DMS53 (cell line): ENCODE measurements around the gene ASTN1.

Experiments
- DNase-seq: peaks from one replicate; lab custom pipeline; 2025; lab: John Stamatoyannopoulos, UW

ASTN1 gene

DNA sequence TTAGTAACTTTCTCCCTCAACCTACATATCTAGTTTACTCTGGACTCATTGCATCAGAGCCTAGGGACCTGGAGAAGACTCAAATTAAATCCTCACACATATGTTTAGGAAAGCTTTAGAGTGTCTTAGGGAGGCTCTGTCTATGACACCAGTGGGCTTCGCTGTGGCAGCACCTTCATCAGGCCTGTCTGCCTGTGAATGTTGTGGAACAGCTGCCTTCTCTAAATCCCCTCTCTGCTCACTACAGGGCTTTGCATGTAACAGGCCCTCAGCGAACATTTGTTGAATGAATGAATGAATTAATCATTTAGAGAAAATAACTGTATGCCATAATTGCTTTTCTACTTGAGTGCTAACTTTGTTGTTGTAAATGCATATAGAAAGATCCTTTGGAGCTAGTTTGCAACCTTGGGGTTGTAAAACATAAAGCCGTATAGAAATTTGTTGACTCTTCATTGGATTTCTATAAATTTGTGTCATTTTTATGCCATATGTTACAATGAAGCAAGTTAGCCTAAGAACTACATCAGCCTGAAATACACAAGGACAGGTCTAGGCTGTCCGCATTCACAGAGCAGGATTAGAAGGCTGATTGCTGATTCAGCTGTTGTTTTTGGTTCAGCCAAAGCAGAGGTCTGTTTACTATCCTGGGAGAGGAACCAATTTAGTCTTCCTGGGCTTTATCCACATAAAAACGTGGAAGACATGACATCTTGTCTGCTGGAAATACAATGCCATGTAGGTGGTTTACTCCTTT, 238.0 kb downstream of the ASTN1 start:
- no peak for DNase-seq

DNA sequence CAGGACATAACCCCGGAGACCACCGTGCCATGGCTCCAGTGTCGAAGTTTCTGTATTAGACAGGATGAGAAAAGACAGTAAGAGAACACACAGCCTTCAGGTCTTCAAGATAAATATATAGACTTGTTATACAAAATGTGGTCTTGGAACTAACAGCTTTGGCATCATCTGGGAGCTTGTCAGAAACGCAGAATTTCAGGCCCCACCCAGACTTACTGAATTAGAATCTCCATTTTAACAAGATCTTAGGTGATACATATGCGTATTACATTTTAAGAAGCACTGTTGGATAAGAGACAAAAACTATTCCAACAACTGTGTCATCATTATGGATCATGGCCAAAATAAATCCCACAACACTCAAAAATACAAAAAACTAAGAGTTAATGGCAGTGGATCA, 239.3 kb downstream of the ASTN1 start:
- DNase-seq: no peak

DNA sequence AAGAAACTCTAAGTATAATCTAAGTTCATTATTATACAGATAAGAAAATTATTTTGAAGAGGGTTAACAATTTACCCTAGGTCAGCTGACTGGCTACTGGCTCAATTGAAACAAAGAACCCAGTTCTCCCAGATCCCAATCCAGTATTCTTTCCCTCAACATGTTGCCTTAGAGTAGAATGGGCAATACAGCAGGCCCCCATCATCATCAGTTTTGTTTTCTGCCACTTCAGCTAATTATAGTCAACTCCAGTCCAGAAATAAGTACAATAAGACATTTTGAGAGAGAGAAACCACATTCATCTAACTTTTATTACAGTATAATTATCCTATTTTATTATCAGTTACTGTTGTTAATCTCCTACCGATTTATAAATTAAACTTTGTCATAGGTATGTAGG, 241.2 kb downstream of the ASTN1 start:
- no peak for DNase-seq

DNA sequence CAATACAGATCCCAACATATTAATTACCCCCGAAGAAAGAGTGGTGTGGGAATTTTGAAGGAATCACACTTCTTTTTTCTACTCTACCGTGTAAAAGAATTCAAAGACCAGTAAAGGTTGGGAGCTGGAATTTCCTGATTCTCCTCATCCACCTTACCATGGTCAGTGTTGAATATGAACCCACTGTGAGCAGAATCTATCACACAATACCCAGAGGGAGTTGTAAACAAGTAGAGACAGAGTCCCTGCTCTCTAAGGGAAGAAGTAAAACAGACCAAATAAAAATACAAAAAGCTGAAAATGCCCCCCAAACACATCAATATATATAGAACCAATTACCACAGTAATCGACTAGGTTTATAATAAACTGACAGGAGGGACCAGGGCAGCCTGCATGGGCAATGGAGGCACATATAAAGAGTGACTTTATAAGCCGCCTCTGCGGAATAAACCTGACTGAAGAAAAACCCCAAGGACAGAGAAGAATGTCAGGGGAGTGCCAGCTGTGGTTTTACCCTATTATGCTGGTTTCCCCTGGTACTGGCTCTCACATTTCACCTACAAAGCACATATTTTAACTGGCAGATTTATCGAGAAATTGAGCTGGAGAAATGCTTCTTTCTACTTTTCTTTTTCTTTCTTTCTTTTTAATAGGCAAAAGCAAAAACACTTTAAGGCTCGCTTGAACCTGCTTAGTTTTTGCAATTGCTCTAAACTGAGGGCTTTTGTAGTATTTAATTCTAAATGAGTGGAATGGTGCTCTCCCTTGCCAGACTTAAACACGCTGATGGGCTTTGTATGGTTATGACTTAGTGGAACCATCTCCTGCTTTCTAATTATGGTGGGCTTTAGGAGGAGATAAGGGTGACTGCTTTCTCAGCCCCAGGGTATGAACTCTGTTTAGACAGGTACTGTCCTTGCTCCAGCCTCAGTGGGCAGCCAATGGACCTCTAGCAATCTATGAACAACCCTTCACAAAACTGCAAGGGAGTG, 244.8 kb downstream of the ASTN1 start:
- DNase-seq: no peak

DNA sequence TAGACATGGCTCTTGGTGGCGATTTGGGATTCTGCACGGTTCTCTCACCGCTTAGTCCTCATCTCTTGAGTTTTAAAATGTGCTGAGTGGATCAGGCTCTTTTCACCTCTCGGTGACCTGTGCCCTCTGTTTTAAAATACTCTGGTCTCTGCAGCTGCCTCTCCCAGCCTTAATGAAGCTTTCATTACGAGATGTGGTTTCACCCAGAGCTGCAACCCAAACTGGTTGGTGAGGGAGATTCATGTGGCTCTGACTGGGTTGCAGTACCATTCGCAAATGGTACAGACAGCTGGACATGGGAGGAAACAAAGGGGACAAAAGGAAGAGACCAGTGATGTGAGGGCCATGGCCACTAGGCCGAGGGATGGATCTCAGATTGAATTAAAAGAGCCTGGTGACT, 258.9 kb downstream of the ASTN1 start:
- DNase-seq: no peak

DNA sequence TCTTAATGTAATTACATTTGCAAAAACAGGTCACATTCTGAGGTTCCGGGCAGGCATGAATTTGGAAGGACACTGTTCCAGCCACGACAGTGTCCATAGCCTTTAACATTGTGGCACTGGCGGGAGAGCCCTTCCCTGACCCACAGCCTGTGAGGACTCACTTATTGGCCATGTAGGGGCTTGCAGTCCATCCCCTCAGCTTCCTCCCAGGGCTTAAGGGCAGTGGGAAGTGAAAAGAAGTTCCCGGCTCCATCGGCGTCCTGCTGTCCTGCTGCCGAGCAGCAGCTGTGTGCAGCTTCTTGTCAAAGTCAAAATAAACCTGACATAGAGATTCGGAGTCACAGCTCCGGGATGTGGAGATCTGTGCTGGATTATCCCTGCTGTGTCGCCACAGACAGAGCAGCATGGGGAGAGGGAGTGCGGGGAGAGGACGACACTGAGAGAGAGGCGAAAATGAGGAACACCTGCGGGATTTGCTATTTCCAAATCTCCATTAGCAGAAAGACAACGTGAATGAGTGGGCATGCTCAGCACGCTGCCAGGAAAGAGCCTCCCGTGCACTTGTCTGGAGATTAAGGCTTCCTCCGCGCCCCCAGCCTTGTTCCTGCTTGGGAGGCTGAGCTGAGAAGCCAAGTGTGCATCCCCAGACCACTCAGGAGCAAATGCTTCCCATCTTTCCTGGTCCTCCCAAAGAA, 260.3 kb downstream of the ASTN1 start:
- no peak for DNase-seq

DNA sequence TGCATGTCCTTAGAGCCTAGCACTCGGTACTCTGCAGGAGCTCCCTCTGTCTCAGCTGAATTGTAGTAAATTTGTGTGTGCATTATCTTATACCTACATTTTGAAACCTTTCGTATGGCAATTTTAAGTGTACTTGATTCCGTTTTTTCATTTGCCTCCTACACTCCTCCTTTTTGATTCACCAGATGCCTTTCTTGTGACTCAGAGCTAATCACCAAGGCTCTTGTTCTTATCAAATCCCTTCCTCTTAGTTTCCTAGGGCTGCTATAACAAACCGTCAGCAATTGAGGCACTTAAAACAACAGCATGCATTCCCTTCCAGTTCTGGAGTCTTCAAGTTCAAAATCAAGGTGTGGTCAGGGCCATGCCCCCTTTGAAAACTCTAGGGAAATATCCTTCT, 261.0 kb downstream of the ASTN1 start:
- no peak for DNase-seq

DNA sequence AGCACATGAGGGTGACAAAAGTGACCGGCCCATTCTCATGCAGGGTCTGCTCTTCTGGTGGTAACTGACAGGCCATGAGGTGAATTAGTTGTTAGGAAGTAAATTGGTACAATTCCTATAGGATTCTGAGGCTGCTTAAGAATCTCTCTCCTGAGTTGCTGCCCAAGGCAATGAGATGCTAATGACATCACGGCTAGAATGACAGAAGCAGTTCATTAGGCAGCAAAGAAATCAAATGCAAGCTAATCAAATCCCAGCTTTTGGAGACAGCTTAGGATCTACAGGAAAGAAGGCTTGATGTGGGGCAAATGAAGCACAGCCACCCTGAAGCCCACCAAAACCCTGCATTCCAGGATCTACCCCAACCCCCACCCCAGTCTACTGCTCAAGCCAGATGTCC, 265.2 kb downstream of the ASTN1 start:
- DNase-seq: no peak

DNA sequence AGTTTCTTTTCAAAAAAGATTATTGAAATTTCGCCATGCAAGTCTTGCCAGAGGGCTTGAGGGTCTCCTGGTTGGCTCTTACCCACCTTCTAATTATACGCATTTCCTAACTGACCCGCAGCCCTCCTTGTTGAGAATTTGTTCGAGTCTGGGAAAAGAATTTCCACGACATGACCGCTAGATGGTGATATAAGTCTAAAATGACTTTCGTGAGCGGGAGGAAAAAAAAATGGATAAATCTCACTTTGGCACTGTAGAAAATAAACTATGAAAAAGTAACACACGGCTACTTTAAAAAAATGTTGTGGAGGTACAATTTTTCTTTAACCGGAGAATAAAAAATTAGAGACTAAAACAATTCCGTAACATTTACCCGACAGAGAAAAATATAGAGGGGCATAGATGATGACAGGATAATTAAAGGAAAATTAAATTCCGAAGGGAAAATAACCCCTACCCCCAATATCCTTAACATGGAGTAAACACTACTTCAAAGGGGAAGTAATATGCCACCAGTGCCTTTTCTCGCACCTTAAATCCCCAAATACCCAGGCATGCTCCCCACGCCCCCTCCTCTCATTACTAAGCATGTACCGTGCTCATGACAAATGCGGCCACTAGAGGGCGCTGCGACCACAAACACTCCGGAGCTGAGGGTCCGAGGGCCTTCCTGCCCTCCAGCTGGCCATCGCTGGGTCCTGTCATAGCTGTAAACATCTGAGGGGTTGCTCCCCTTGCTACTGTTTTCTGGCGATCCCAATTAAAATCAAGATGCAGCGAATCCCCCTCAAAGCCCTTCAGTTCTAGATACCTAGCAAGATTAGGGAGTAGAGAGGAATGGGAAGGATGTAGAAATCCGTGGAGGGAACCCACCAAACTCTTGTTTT, 266.9 kb downstream of the ASTN1 start:
- DNase-seq: peak; percentile 85

DNA sequence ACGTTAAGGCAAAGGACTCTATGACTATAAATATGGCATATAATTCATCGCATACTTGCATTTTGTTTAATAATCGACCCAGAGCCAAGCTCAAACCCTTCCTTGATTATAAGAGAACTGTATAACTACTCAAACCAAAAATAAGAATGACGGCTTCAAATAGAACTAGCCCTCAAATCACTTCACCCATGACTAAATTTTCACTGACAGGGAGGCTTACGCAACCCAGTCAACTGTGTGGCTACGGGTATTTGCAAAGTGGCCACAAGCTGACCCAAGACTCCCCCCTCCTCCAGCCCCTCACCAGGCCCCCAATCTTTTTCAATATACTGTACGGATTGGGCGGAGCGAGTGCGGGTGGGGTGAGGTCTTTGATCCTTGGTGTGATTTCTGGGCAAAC, 268.3 kb downstream of the ASTN1 start:
- no peak for DNase-seq

DNA sequence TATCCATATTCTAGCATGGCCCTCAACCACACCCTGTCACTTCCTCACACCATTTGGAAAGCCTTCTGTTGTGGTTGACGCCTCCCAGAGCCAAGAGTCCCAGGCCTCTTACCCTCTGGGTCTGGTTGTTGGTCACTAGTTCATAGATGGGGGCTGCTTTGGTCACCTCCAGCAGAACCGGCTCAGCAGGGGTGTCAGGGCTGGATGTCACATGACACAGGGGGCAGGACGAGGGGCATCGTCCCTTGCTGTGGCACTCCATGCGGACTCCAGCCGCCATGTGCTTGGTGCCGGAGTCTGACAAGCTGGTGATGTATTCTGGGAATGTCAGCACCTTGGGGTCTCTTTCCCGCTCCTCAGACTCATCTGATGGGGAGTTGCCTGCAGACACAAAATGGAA, 270.1 kb downstream of the ASTN1 start:
- no peak for DNase-seq

DNA sequence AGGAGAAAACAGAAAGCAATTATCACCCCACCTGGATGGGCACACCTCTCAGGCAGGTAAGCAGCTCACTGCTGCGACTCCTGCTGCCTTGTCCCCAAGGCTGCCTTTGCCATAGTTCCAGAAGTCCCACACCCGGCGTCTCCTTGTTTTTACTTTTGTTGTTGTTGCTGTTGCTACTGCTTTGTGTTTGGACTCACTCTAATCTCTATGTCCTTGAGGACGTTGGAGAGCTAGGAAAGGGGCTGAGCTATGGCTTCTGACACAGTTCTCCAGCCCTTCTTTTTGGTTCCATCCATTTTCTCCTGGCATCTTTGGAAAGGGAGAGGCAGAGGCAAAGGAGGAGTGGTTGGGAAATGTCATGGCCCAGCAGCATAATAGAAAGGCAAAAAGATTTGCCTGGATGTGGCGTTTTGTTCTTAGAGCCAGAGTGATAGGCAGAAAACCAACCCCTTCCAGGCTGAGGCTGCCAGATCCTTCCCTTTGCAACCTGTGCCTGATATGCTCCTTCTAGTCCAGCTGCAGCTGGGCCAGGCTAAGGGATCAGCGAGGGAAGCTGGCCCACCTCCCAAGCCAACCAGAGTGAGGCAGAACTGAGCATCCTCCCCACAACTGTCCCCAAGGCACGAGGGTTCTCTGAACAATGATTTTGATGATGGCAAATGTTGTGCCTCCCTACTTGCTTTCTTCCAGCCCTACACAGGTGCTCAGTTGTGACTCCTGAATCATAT, 270.7 kb downstream of the ASTN1 start:
- DNase-seq: no peak

DNA sequence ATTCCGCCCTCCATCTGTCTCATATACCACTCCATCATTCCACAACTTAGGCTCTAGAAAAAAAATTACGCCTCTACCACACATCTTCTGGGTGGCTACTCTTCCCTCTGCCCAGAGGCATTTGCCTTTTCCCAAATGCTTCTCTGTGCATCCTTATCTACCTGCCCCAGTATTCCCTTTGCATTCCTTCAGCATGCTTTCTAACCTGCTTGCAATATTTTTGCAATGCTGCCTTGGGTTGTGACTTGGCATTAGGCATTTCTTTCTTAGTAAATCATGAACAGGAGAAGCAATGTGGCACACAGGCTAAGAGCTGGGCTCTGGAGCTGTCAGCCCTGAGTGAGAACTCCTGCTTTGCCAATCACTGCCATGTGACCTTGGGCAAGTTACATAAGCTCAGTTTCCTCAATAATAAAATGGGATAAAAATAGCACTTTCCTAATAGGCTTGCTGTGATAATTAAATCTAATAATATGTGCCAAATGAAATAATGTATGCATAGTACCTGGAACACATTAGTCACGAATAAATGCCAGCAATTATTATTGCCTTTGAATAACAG, 276.0 kb downstream of the ASTN1 start:
- no peak for DNase-seq

DNA sequence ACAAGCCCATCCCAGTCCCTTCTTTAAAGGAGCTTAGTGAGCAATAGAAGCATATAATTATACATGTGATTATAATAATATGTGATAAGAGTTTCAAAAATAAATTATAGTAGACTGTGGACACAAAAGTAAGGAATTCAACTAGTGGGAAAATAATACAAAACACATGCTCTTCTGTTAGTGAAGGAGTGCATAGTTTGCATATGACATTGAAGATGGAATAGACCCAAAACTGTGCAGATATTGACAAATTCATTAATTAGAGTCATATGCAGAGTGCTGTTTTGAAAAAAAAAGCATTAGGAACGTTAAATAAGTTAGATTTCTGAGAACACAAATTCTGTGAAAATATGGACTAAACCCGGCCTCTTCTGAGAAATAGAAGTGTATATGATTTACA, 278.8 kb downstream of the ASTN1 start:
- DNase-seq: no peak

DNA sequence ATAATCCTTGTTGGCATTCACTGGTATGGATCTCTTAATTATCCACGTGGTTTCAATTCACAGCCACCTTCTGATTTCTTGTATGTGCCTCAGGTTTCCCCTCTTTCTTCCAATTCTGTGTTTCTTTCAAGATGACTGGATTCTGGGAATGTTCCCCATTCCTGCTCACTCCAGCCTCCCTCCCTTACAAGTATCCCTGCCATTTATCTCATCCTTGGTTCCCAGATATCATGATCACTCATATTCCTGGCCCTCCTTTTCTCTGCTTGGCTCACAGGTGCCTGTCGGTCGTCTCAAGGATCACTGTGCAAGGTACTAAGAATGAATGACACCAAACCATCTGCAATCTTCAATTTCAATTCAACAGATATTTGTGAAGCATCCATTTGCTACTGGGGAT, 279.2 kb downstream of the ASTN1 start:
- no peak for DNase-seq

DNA sequence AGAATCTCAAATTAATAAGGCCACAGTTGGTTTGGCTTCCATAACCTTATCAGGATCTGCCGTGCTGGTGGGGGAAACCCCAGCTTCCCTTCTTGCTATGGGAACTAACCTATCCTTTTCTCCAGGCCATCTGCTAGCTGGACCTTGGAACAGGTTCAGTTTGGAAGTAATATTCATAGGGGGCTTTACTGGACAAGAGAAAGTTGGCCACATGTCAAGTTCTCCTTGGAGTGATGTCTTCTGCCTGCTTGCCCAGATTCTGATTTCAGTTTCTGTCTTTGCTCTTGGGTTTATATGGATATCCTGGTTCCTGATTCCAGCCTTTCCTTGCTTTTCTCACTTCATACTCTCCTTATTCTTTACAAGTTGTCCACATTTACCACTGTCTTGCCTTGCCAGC, 279.6 kb downstream of the ASTN1 start:
- DNase-seq: no peak

DNA sequence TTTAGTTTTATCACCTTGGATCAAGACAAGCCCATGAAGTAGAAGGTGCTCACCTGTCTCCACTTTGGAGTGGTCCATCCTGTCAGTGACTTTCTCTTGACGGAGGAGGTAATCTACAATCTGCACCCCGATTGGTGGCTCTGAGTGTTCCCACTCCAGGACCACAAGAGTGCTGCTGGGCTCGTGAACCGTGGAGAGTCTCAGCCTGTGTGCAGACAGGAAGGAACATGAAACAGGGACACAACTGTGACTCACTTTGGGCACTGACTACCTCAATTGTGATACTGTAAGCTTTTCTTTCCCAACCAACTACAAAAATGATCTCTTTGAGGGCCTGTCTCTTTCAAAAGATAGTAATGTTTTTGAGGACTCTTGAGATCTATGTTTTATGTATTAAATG, 280.2 kb downstream of the ASTN1 start:
- no peak for DNase-seq

DNA sequence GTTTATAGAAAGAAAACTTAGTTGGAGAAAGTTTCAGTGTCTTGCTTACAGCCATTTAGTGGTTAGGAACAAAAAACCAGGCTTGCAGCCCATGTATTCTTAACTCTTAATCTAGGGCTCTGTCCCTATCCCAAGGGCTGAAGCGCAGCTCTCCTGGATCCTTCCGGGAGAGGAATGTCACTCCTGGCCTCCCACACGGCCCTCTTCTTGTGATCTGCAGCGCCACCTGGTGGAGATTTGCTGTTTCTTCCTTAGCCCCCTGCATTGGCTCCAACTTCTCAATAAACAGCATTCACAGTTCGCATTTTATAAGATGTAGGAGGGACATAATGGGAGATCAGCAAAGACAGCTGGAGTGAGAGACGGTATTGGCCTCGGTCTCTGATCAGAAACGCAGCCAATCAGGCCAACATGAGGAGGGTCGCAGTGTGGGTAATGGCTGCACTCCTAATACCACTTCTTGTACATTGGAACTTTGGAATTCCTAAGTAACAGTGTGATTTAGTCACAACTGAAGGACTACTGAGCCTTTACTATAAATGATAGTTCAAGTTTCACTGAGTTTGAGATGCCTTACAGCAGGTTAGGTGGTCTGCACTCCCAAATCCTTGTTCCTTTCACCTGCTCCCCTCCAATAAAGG, 283.4 kb downstream of the ASTN1 start:
- DNase-seq: peak; percentile 89

DNA sequence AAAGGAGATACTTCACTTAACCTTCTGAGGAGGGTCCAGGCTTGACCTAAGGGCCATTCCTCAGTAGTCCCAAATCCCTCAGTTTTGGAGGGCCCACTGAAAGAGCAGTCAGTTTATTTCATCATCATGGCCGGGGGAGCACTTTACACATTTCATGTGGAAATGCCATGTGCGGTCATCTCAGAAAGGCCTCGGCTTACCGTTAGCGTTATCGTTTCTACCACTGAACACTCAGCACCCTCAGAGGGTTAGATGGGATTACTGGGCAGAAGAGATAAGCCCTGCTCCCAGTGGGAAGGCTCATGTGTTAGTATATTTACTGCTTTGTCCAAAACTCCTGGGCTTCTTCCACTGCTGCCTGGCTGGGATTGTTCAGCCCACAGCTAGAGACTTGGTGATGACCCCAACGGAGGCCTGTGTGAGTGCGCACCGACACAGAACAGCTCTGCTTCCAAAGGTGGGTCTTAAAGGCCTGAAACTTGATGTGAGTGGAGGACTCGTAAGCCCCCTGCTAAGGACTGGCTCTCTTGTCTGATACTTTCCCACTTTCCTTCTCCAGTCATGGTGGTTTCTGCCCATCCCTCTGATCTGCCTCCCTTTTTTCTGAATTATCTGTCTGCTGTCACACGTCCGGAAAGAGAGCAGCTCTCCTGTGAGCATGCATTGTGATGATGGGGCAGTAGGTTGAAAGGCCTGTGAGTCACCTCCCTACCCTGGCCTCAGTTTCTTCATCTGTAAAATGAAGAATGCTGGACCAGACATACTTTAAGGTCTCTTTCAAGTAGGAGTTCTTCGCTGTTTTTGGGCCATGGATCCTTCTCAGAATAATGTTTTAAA, 284.5 kb downstream of the ASTN1 start:
- no peak for DNase-seq
